NCI-H748 (cell line): ENCODE data around the gene MRPL58.

Experiments
- DNase-seq: peaks from one replicate; lab custom pipeline; 2025; ENCODE audit not compliant: unreplicated experiment; lab: John Stamatoyannopoulos, UW

Gene MRPL58

DNA sequence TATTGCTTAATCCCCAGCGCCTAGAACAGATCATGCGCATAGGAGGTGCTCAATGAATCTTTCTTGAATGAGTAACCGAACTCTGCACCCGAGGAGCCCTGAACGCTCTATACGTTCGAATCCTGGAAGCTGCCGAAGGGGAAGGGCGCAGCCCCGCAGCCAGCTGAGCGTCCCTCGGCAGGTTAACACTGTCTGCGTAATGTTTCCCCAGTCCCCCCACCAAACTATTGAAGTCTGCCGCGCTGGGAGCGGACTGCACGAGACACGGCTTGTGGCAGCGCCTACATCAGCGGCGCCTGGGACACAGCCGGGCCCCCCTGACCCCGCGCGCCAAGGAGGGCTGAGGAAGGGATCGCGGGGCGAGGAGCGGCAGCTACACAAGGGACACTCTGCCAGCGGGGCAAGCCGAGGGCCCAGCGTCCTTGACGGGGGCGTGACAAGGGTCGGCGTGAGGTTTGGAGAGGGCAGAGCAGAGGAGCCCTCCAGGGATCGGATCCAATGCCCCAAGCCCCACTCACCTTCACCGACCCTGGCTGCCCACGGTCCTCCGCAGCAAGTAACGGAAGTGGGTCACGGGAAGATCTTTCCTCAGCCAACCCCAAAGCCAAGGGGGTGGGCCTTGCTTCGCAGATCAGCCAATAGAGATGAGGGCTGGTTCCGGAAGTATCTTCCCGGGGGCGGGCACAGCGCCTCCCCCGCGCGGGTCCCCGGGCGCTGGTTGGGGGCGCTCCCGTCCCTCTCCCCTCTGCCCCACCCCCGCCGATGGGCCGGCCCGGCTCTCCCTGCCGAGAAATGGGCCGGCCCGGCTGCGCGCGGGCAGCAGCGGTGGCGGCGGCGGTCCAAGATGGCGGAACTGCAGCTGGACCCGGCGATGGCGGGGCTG is 34.2 kb downstream of the MRPL58 start, which contains the start of the genes ATP5PD and KCTD2:
Gene ATP5PD (minus strand): TSS at position 563 of the 883 bp plus-strand sequence. CDS start 4,319 bp downstream, outside the sequence.
Gene KCTD2 (plus strand): TSS at position 819 of the 883 bp plus-strand sequence. CDS start 26 bp downstream, at position 845.
- DNase-seq, result peak; percentile 94

DNA sequence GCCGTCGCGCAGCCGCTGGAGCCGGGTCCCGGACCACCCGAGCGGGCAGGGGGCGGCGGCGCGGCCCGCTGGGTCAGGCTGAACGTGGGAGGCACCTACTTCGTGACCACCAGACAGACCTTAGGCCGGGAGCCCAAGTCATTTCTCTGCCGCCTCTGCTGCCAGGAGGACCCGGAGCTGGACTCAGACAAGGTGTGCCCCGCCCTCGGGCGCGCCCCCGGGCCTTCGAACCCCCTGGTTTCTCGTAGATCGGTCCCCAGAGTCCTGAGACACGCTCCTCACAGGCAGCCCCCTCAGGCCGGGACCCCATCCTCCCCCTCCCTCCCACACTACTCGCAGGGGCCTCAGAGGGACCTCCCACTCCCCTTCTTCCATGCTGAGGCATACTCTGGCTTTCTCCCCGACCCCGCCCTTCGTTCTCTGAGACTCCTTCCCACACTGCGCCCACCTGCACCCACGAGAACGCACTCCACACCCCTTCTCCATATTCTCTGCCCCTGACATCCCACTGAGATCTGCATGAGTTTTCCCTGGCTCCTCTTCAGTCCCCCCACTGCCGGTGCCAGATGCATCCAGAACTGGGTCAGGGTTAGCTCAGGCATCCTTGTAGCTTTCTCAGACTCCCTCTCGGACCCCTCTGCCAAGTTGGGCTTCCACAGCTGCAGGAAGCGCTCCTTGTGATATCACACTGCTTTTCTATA is 35.1 kb downstream of the MRPL58 start:
- DNase-seq, result peak; percentile 18

DNA sequence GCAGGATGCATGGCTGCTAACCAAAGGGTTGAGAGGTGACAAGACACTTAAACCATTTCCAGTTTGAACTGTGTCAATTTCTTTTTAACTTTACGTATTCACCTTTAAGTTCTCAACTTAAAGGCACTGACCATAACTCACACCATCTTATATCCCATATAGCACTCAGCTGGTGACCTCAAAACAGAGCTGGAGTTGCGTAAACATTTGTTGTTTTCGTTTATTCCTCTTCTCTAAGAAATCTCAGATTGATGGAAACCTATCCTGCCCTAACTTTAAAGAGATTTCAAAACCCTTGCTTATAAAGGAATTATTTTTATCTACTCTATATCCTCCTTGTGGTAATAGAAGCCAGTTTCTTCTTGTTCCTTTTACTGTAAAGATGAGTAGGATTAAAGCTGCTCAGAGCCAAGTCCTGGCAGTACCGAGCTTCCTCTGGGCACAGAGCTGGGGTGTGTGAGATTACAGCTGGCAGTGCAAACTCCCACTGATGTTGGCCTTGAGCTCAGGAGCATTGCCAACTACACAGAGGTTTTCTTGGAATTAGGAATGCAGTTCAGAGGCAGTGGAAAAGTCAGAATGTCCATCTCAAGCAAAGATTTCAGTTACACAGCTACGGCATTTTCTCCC is 35.9 kb downstream of the MRPL58 start:
- DNase-seq, result no peak

DNA sequence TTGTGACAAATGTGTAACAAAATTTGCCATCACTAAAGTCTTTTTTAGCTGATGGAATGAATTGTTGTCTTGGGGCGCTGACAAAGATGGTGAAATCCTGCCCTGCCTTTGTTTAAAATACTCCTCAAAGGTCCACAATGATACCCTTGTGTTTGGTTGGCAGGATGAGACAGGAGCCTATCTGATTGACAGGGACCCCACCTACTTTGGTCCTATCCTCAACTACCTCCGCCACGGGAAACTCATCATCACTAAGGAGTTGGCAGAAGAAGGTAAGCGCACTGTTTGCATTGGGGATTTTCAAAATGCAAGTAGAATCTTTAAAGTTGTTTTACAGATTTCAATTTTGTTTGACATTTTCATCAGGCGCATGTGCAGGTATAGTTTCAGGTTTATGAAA is 36.6 kb downstream of the MRPL58 start:
- no peak for DNase-seq

DNA sequence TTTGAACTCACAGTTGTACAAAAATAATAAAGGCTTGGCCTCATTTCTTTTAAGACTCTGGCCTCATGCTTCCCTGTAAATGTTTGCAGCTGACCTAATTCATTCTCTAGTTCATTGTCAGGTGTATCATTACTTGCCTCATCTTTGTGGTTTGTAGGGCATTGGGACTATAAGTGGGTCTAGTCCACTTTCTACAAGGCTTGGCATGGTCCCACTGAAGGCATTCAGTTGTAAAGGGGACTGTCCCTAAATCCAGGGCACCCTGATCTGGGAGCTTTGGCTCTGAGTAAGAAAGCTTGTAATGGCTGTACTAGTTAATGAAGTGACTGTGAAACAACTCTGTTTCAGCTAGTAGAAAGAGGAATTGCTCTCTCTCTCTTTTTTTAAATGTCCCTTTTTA is 37.2 kb downstream of the MRPL58 start:
- no peak for DNase-seq

DNA sequence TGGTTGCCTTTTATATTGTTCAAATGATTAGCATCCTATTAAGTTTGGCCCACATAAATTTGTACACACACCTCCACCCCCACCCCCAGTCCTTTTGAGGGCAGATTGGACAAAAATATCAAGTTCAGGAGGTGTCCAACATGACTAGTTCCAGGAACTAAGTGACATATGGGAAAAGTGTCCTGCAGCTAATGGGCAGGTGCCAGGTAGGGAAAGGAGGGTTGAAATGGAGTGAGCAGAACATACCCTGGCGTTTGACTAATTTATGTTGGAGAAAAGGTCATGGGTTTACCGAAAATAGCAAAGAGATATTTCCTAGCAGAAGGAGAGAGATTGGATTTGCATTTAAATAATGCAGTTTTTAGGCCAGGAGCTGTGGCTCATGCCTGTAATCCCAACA is 39.5 kb downstream of the MRPL58 start:
- no peak for DNase-seq

DNA sequence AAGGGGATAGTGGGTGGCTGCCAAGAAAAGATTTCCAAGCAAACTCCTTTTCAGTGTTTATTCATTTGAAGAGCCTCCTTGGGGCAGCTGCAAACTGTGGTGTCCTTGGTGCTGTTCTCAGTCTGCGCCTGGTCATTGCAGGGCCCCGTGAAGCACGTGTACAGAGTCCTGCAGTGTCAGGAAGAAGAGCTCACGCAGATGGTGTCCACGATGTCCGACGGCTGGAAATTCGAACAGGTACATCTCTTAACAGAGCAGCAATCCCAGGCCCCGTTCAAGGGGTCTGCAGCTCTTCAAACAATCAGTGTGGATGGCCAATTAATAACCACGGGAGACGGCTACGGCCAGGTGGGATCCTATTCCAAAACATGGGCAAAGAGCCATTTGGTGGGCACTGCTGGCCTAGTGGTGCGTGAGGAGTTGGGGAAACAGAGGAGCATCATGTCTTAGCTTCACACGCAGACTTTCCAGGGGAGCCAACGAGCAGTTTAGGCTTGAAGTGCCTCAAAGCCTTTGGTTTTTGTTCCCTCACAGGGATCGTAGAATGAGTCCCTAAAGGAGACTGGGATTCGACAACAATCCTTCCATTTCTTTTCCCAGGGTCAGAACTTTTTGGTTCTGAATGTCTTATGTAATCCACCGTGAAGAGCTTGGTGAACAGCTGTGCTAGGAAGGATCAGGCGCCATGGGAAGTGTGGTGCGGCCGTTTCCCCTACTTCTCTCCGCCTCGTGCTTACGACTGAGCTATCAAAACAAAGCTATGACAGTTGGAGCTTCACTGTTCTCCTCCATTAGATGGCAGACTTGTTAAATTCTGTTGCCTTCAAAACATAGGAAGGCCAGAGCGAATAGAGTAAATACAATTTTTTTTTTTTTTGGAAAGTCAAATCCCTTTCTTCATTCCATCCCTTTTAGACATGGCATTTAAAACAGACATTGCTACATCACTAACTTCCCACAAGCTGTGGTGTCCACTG is 47.2 kb downstream of the MRPL58 start:
- DNase-seq, result peak; percentile 2

DNA sequence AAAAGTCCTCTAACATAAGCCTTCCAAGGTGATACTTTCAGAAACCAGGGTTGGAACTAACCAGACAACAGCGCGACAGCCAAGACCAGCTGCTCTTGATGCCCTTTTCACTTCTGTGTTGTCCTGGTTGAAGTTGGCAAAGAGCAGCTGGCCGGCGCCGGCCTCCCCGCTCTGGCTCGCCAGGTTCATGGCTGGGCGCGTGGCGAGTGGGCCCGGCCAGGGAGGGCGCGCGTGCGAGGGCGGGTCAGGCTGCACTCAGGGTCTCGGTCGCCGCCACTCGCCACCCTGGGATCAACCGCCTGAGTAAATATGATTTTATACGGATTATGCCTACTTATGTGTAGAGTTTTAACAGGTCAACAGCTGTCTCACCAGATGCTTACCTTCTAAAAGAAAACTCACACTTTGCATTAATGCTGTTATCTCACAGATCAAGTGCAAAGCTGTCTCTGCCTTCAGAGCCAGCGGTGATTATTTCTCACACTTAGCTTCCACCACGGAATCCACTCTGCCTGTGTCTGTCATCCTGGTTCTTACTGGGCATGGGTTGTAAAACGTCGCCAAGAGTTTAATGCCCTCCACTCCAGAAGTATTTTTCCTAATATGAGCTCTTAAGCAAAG is 48.1 kb downstream of the MRPL58 start:
- DNase-seq, result no peak

DNA sequence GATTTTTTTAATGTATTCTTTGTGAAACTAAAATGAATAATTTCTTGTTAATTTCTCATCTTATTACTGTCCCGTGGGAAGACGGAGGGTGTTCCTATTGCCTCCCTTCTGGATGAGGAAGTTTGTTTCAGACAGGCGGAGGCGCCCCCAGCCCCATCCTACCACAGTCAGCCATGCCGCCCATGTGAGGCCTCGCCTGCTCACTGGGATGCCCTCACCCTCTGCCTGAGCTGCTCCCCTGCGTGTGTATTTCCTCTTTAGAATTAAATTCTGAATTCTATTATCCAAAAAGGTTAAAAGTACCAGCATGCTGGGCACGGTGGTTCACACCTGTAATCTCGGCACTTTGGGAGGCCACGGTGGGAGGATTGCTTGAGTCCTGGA is 48.6 kb downstream of the MRPL58 start:
- no peak for DNase-seq

DNA sequence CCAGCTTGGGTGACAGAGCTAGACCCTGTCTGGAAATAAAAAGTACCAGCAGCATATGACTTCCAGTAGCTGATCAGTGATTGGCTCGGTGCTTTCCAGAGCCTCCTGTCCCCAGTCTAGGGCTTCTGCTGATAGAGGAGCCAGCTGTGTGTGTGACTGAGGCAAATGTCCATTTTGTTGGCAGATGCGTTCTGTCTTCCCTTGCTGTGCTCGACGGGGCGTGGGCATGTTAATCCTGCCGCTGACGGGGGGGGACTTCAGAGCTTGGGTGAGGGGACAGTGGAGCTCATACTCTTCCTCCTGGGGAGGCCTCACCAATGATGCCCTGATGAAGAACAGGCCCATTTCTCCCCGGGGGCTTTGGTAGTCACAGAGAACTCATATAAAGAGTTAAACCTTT is 49.1 kb downstream of the MRPL58 start:
- no peak for DNase-seq

DNA sequence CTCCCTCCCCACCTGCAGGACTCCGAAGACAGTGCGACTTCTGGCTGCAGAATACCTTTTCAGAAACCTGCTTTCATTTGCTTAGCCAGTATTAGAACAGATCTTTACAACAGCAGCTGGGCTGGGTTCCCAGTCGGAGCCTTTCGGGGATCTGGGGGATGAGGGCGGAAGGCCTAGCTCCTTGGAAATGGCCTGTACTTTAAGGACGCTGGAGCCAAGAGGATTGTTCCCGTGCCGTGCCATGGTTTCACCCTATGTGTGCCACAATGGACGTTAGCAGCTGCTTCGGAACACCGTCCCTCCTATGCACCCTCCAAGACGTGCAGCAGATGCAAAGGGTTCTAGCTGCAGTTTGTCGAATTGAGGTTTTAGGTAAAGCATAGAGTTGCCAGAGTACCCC is 50.7 kb downstream of the MRPL58 start:
- DNase-seq, result no peak

DNA sequence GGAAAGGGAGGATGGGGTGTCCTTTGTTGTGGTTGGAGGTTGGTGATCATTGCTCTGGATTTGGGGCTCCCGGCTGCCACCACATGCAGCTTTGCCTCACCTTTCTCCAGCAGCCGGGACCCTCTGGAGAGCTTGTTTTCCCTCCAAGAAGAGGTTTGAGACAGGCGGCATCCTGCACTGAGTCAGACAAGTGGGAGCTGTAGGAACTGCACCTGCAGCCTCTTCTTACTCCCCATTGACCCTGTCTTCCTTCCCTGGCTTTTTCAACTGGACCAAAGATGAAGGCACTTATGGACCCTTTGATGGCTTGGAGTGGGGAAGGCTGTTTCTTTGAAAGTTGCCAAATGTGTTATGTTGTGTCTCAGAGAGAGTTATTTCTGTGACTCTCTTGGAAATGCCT is 51.2 kb downstream of the MRPL58 start:
- no peak for DNase-seq

DNA sequence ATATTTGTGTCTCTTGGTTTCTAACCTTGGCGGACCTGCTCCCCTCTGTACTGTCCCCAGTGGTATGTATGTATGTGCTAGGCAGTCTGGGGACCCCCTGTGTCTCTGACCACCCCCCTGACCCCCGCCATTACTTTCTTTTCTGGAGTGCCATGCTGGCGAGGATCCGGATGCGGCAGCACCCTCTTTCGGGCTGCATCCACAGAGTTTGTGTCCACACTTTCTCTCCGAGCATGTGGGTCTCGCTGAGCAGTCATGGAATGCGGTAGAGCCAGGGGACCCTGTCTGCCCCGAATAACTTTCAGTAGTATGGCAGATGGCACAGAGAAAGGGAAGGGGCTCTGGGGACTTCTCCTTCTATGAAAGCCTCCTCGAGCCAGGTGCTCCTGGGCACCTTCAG is 51.6 kb downstream of the MRPL58 start:
- no peak for DNase-seq

DNA sequence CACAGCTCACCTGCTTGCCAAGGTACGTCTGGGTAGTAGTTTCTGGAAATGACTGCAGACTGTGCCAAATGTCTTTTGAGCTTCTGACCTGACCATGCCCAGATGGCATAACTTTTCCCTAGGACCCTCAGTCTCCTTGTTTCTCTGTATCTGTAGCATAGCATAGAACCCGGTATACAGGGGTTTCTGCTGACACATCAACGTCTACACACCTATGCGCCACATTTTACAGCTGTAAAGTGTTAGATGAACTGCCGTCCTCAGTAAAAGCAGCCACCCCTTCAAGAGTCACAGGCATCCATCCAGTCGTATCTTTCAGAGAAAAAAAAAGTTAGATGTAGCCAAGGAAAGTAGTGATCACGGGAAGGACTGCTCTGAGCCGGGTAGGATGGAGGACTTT is 52.0 kb downstream of the MRPL58 start:
- DNase-seq, result no peak

DNA sequence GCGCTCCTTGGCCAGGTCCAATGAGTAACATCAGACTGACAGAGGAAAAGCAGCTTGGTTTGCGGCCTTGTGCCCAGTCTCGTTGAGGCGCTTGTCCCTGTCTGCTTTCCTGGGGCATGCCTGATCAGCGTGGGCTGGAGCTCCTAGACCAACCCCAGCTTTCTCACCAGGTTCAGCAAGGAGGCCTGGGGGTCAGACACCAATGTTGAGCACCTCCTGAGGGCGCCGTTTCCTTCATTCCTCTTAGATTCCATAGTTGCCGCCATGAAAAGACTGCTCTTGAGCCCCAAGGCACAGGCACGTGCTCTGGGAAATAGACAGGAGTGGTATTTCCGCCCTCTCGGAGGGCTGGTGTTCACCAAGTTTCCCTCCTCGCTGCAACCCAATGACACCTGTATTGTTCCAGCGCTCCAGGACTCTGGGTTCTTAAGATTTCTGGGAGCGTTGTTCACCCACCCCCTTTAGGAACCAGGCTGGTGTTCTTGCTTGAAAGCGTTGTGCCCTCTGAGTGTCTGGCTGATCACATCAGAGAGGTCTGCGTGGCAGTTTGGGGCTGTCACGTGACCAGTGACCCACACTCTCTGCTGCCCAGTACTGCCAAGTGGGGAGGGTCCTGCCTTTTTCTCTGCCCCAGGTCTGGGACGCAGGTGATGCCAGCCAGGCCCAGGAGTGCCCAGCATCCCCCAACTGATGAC is 52.5 kb downstream of the MRPL58 start:
- DNase-seq, result no peak

DNA sequence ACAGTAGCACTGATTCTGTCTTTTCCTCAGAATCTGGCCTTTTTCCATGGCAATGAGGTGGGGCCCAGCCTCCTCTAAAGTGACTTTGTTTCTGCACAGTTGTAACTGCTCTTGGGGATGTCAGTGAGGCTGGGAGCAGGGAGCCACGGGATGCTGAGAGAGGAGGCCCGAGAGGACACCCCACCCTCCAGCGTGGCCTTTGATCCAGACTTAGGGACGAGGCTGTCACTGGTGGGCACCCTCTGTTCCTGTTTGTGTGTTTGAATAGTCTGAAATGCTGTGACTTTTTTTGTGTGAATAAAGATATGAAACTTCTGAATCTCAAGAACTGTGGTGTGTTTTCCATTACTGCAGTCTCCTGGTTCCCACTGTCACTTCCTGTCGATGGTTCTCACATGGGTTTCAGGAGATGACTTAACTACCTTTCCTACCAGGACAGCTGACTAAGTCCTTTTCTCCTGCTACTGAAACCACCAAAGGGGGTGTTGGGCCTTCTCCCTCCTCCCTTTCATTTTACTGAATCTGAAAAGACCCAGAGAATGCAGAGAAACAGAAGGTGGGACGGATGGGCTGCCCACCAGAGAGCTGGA is 53.2 kb downstream of the MRPL58 start:
- no peak for DNase-seq

DNA sequence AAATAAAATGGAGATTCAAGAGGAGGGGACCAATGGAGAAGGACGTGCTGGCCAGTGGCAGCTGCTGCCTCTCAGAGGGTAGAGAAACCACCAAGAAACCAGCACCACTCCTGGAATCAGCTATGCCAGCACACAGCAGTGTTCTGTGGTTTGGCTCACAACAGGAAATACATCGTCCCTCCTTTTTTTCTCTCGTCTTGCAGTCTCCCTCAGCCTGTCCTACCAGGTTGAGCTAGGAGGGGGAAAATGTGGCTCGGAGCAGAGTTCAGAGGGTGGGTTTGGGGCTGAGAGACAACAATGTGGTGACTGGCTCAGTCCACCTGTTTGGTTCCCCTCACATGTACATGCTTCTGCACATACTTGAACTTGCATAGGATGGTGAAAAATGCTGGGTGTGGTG is 55.4 kb downstream of the MRPL58 start:
- DNase-seq, result no peak

DNA sequence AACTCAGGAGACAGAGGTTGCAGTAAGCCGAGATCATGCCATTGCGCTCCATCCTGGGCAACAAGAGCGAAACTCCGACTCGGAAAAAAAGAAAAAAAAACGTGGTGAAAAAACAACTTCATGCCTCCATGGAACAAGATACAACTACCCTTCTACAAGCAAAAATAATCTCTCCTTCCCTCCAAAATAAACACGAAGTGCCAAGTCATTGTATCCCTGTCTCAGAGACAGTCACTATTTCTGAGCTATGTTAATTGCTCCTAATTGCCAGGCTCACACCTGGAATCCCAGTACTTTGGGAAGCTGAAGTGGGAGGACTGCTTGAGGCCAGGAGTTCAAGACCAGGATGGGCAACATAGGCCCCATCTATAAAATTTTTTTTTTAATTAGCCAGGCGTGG is 56.3 kb downstream of the MRPL58 start:
- DNase-seq, result no peak

DNA sequence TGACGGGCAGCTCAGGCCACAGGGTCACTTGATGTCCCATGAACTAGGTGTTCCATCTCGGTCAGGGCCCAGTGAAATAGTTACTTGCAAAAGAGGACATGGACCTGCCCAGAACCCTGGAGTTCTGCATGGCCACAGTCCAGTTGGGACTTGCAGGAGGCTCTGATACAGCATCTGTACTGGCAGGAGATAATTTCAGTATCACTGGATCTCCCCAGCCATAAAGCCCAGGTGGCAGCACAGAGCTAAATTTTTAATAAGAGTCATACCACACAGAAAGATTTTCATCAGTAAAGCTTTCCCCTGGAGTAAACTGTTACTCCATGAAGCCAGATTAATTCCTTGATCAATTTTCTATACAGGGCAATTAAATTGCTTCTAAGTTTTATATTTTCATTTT is 57.3 kb downstream of the MRPL58 start:
- DNase-seq, result peak; percentile 6
